GM23338 (cell line): ENCODE data around the gene ADGRF1.

Experiments used
- CREB1 ChIP-seq: fragments of 250-450 bp; sonication (Bioruptor Pico); IDR thresholded peaks from 2 replicates; pipeline ENCODE4 v1.5.0; 2020; ENCODE audit warnings: low read depth, mild to moderate bottlenecking, moderate library complexity
- EZH2 ChIP-seq: fragments of 200-600 bp; sonication (generic); IDR thresholded peaks from one replicate; pipeline ENCODE4 v1.8.0; 2017; ENCODE audit warnings: antibody characterized with exemption, mild to moderate bottlenecking, low read depth; ENCODE audit not compliant: unreplicated experiment
- EZH2phosphoT487 ChIP-seq: fragments of 200-600 bp; sonication (generic); IDR thresholded peaks from one replicate; pipeline ENCODE4 v1.8.1; 2018; ENCODE audit warnings: antibody characterized with exemption; ENCODE audit not compliant: unreplicated experiment
- JUNB ChIP-seq: IDR thresholded peaks from one replicate; pipeline ENCODE4 v1.6.1; 2016; ENCODE audit warnings: antibody characterized with exemption; ENCODE audit not compliant: unreplicated experiment
- NANOG ChIP-seq: IDR thresholded peaks from 2 replicates; pipeline ENCODE4 v1.6.1; 2016; ENCODE audit warnings: antibody characterized with exemption, borderline replicate concordance
- POLR2AphosphoS5 ChIP-seq: IDR thresholded peaks from 2 replicates; pipeline ENCODE4 v1.6.1; 2016; ENCODE audit warnings: antibody characterized with exemption, low read depth
- STAT1 ChIP-seq: IDR thresholded peaks from one replicate; pipeline ENCODE4 v1.6.1; 2016; ENCODE audit warnings: antibody characterized with exemption; ENCODE audit not compliant: unreplicated experiment
- ZNF114 ChIP-seq: fragments of 250-450 bp; sonication (Bioruptor Pico); IDR thresholded peaks from 2 replicates; pipeline ENCODE4 v1.5.0; 2020; ENCODE audit warnings: mild to moderate bottlenecking, moderate library complexity
- ZNF331 ChIP-seq: fragments of 250-450 bp; sonication (Bioruptor Pico); IDR thresholded peaks from 2 replicates; pipeline ENCODE4 v1.5.0; 2020; ENCODE audit warnings: low read depth, mild to moderate bottlenecking, moderate library complexity
- TF ChIP-seq, protein P1 (sequence below), 2 experiments: fragments of 200-600 bp in 1 of 2; sonication (generic) in 1 of 2; conservative IDR thresholded peaks; 2 replicates each; pipeline versions ENCODE4 v1.5.1 to v1.6.1; 2016 to 2017; ENCODE audit warnings: antibody characterized with exemption in 2 of 2, low read depth in 2 of 2, mild to moderate bottlenecking in 2 of 2, moderate library complexity in 1 of 2
- TF ChIP-seq, protein P2 (sequence below): IDR thresholded peaks from one replicate; pipeline ENCODE4 v1.6.1; 2018; ENCODE audit warnings: antibody characterized with exemption; ENCODE audit not compliant: unreplicated experiment
- TF ChIP-seq, protein P3 (sequence below): fragments of 250-450 bp; sonication (Bioruptor Pico); IDR thresholded peaks from 2 replicates; pipeline ENCODE4 v1.5.0; 2020; ENCODE audit warnings: mild to moderate bottlenecking, moderate library complexity
- TF ChIP-seq, protein P4 (sequence below): IDR thresholded peaks from 2 replicates; pipeline ENCODE4 v1.6.1; 2016; ENCODE audit warnings: antibody characterized with exemption

DNA sequence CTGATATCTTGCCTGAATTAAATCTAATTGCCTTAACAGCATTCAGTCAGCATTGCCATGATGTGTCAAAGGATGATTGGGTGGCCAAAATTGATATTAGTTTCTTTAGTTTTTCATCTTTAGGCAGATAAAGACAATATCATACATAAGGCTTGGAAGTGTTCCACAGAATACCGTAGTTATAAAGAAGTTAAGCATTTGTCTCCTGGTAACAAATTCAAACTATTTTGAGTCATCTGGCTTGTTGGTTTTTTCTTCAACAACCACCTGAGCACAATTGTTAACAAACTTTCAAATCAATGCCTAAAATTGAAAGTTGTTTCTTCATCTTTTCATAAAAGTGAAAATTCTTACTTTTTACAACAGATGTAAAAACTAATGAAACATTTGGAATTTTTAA, 72.9 kb downstream of the ADGRF1 start:
- TF ChIP-seq, protein P1, sequence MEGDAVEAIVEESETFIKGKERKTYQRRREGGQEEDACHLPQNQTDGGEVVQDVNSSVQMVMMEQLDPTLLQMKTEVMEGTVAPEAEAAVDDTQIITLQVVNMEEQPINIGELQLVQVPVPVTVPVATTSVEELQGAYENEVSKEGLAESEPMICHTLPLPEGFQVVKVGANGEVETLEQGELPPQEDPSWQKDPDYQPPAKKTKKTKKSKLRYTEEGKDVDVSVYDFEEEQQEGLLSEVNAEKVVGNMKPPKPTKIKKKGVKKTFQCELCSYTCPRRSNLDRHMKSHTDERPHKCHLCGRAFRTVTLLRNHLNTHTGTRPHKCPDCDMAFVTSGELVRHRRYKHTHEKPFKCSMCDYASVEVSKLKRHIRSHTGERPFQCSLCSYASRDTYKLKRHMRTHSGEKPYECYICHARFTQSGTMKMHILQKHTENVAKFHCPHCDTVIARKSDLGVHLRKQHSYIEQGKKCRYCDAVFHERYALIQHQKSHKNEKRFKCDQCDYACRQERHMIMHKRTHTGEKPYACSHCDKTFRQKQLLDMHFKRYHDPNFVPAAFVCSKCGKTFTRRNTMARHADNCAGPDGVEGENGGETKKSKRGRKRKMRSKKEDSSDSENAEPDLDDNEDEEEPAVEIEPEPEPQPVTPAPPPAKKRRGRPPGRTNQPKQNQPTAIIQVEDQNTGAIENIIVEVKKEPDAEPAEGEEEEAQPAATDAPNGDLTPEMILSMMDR (conservative IDR thresholded peaks at IDR 0.05; ENCODE audit: low read depth in 2 of 2), result no peak
- TF ChIP-seq, protein P2, sequence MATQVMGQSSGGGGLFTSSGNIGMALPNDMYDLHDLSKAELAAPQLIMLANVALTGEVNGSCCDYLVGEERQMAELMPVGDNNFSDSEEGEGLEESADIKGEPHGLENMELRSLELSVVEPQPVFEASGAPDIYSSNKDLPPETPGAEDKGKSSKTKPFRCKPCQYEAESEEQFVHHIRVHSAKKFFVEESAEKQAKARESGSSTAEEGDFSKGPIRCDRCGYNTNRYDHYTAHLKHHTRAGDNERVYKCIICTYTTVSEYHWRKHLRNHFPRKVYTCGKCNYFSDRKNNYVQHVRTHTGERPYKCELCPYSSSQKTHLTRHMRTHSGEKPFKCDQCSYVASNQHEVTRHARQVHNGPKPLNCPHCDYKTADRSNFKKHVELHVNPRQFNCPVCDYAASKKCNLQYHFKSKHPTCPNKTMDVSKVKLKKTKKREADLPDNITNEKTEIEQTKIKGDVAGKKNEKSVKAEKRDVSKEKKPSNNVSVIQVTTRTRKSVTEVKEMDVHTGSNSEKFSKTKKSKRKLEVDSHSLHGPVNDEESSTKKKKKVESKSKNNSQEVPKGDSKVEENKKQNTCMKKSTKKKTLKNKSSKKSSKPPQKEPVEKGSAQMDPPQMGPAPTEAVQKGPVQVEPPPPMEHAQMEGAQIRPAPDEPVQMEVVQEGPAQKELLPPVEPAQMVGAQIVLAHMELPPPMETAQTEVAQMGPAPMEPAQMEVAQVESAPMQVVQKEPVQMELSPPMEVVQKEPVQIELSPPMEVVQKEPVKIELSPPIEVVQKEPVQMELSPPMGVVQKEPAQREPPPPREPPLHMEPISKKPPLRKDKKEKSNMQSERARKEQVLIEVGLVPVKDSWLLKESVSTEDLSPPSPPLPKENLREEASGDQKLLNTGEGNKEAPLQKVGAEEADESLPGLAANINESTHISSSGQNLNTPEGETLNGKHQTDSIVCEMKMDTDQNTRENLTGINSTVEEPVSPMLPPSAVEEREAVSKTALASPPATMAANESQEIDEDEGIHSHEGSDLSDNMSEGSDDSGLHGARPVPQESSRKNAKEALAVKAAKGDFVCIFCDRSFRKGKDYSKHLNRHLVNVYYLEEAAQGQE, result no peak
- TF ChIP-seq POLR2AphosphoS5, result no peak
- TF ChIP-seq EZH2phosphoT487, result no peak
- no peak for TF ChIP-seq EZH2
- TF ChIP-seq, protein P3, sequence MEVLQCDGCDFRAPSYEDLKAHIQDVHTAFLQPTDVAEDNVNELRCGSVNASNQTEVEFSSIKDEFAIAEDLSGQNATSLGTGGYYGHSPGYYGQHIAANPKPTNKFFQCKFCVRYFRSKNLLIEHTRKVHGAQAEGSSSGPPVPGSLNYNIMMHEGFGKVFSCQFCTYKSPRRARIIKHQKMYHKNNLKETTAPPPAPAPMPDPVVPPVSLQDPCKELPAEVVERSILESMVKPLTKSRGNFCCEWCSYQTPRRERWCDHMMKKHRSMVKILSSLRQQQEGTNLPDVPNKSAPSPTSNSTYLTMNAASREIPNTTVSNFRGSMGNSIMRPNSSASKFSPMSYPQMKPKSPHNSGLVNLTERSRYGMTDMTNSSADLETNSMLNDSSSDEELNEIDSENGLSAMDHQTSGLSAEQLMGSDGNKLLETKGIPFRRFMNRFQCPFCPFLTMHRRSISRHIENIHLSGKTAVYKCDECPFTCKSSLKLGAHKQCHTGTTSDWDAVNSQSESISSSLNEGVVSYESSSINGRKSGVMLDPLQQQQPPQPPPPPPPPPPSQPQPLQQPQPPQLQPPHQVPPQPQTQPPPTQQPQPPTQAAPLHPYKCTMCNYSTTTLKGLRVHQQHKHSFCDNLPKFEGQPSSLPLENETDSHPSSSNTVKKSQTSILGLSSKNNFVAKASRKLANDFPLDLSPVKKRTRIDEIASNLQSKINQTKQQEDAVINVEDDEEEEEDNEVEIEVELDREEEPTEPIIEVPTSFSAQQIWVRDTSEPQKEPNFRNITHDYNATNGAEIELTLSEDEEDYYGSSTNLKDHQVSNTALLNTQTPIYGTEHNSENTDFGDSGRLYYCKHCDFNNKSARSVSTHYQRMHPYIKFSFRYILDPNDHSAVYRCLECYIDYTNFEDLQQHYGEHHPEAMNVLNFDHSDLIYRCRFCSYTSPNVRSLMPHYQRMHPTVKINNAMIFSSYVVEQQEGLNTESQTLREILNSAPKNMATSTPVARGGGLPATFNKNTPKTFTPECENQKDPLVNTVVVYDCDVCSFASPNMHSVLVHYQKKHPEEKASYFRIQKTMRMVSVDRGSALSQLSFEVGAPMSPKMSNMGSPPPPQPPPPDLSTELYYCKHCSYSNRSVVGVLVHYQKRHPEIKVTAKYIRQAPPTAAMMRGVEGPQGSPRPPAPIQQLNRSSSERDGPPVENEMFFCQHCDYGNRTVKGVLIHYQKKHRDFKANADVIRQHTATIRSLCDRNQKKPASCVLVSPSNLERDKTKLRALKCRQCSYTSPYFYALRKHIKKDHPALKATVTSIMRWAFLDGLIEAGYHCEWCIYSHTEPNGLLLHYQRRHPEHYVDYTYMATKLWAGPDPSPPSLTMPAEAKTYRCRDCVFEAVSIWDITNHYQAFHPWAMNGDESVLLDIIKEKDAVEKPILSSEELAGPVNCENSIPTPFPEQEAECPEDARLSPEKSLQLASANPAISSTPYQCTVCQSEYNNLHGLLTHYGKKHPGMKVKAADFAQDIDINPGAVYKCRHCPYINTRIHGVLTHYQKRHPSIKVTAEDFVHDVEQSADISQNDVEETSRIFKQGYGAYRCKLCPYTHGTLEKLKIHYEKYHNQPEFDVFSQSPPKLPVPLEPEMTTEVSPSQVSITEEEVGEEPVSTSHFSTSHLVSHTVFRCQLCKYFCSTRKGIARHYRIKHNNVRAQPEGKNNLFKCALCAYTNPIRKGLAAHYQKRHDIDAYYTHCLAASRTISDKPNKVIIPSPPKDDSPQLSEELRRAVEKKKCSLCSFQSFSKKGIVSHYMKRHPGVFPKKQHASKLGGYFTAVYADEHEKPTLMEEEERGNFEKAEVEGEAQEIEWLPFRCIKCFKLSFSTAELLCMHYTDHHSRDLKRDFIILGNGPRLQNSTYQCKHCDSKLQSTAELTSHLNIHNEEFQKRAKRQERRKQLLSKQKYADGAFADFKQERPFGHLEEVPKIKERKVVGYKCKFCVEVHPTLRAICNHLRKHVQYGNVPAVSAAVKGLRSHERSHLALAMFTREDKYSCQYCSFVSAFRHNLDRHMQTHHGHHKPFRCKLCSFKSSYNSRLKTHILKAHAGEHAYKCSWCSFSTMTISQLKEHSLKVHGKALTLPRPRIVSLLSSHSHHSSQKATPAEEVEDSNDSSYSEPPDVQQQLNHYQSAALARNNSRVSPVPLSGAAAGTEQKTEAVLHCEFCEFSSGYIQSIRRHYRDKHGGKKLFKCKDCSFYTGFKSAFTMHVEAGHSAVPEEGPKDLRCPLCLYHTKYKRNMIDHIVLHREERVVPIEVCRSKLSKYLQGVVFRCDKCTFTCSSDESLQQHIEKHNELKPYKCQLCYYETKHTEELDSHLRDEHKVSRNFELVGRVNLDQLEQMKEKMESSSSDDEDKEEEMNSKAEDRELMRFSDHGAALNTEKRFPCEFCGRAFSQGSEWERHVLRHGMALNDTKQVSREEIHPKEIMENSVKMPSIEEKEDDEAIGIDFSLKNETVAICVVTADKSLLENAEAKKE (CRISPR knock-in tag), result no peak
- TF ChIP-seq, protein P4, sequence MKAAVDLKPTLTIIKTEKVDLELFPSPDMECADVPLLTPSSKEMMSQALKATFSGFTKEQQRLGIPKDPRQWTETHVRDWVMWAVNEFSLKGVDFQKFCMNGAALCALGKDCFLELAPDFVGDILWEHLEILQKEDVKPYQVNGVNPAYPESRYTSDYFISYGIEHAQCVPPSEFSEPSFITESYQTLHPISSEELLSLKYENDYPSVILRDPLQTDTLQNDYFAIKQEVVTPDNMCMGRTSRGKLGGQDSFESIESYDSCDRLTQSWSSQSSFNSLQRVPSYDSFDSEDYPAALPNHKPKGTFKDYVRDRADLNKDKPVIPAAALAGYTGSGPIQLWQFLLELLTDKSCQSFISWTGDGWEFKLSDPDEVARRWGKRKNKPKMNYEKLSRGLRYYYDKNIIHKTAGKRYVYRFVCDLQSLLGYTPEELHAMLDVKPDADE, result no peak
- no peak for TF ChIP-seq CREB1
- no peak for TF ChIP-seq JUNB
- TF ChIP-seq NANOG, result no peak
- TF ChIP-seq ZNF331, result no peak
- TF ChIP-seq STAT1, result no peak
- no peak for TF ChIP-seq ZNF114
